Endothelial cell of coronary artery (primary cell): ENCODE results near the gene SOHLH1. TPM values are rescaled to one million over a fixed set of nuclear protein-coding genes. Genes with fewer than 3 reads are reported as not detected.

Source experiments
- total RNA-seq: library from RNA; depleted of rRNA; stranded (reverse); fragments of >200 nt; gene quantifications from 2 replicates; pipeline ENCODE4 v1.2.3, GENCODE V29; 2014

SOHLH1 gene
- total RNA-seq: 0.09 TPM in 1 of 2 replicates, not detected in the other

DNA sequence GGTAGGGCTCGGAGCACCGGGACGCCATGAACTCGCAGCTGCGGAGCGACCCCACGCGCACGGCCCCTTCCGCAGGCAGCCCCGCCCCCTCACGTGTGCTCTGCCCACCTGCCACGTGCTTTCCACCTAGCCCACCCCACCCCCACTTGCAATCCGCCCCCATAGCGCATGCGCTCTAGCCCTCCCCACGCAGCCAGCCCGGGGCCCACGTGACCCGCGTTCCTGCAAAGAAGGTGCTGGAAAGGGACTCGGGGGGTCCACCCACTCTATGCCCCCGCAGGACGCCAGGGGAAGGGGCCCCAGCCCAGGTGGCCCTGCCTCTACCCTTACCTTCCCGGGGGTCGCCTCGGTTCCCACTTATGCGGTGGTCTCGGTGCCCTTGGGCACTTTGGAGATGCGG, at the start of gene SOHLH1:
SOHLH1 (minus strand) TSS at position 42 of the 400 bp plus-strand sequence; CDS start at position 28, 14 bp downstream.

DNA sequence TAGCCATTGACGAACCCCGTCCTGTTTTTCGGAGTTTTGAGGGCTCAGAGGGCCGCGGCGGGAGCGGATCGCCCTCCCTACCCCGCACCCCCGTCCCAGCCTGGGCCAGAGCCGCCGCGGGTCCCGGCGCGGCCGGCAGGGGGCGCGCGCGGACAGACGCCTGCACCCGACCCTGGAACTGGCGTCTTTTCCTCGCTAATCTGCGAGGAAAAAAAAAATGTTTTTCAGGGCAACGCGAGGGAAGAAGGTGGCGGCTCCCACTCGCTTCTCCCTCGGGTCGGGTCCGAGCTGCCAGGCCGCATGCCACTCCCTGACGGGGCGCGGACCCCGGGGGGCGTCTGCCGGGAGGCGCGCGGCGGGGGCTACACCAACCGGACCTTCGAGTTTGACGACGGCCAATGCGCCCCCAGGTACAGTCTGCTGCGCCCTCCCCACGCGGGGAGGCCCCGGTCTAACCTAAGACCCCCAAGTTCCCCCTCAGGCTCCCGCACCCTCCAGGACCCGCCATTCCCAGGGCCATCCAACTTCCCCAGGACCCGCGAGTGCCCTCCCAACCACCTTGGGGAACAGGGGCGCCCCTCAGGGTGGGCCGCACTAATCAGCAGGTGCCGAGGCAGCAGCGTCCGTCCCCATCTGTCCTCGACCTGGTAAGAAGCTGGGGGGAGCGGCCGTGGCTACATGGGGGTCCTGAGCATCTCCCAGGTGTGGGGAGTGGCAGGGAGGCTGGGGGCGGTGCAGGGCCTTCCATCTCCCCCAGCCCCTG, 2.9 kb upstream of the SOHLH1 start, which contains the start of gene KCNT1:
KCNT1 (plus strand) TSS at position 227 of the 763 bp plus-strand sequence; CDS start at position 301, 74 bp downstream.

DNA sequence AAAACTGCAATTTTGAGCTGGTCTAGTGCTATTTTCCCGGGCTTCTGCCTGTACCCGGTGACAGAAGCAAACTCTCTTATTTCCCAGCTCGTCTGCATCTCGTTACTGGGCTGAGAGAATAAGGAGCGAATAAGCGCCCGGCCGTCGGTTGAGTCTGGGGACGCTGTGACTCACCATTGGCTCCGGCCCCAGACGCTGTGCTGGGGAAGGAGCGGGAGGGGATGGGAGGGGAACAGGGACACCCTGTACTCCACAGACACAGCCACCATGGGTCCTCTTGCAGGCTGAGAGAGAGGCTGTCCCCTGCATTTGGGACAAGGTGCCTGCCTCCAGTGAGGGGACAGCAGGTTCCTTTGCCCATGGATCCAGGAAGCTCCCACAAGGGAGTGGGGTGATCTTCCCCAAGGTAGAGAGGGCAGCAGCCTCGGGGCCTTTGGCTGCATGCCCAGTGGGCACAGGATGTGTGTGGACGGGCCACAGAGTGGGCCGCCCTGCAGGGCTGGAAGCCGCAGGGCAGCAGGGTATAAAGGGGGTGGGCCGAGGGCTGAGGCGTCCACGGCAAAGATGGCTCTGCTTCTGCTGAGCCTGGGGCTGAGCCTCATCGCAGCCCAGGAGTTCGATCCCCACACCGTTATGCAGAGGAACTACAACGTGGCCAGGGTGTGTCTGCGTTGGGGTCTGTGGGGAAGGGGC, 36.4 kb downstream of the SOHLH1 start, which contains the start of gene LCN9:
LCN9 (plus strand) TSS at position 552 of the 693 bp plus-strand sequence; CDS start at position 565, 13 bp downstream.

Other genes starting within 250 kb of the SOHLH1 start
- 14.8 and 19.1 TPM in 2 replicates for gene PPP1R26, start 219.7 kb downstream of the SOHLH1 start, total RNA-seq
- gene MRPS2, start 198.8 kb downstream of the SOHLH1 start, total RNA-seq: 18.9 and 20.5 TPM in 2 replicates
- gene LCN1, start 178.0 kb downstream of the SOHLH1 start, total RNA-seq: 0.66 TPM in 1 of 2 replicates, not detected in the other
- not detected in 2 replicates for gene OBP2A, start 153.4 kb downstream of the SOHLH1 start, total RNA-seq
- not detected in 2 replicates for gene PAEP, start 137.7 kb downstream of the SOHLH1 start, total RNA-seq
- not detected in 2 replicates for gene GLT6D1, start 59.9 kb downstream of the SOHLH1 start, total RNA-seq
- not detected in 2 replicates for gene LCN9, start 36.2 kb downstream of the SOHLH1 start, total RNA-seq
- under 0.01 and 0.09 TPM in 2 replicates for gene KCNT1, start 2.7 kb upstream of the SOHLH1 start, total RNA-seq
- 21.6 and 25.2 TPM in 2 replicates for gene CAMSAP1, start 208.1 kb upstream of the SOHLH1 start, total RNA-seq